GM23338 (cell line): ENCODE results near the gene NEURL1. TPM values are rescaled to one million over a fixed set of nuclear protein-coding genes. Genes with fewer than 3 reads are reported as not detected.

Source experiments
- ATAC-seq: fragments of 200-7000 bp; cut with Tn5 transposase; 3 replicates; pipeline ENCODE4 v1.9.1; 2020
- DNase-seq: peaks from one replicate; pipeline ENCODE4 v3.0.0-alpha.2; 2015; ENCODE audit warnings: low spot score
- H2AFZ ChIP-seq: fragments of 200-600 bp; sonication (generic); 2 replicates; pipeline ENCODE4 v1.8.0; 2016; ENCODE audit warnings: antibody characterized with exemption, mild to moderate bottlenecking, moderate library complexity
- H3F3A ChIP-seq: fragments of 200-600 bp; sonication (generic); replicated peaks from 2 replicates; pipeline ENCODE4 v1.8.0; 2017; ENCODE audit warnings: antibody characterized with exemption, mixed run types, low read depth
- H3K27ac ChIP-seq: fragments of 200-600 bp; sonication (generic); 2 replicates; pipeline ENCODE4 v1.6.1; 2016; ENCODE audit warnings: low read depth
- H3K27me3 ChIP-seq: fragments of 200-600 bp; sonication (generic); 2 replicates; pipeline ENCODE4 v1.8.0; 2016; ENCODE audit warnings: mild to moderate bottlenecking, mixed run types, moderate library complexity; ENCODE audit not compliant: insufficient read depth
- H3K36me3 ChIP-seq: fragments of 200-600 bp; sonication (generic); 2 replicates; pipeline ENCODE4 v1.8.0; 2016; ENCODE audit warnings: mild to moderate bottlenecking; ENCODE audit not compliant: insufficient read depth
- H3K4me1 ChIP-seq: fragments of 200-600 bp; sonication (generic); 2 replicates; pipeline ENCODE4 v1.8.0; 2016; ENCODE audit warnings: mild to moderate bottlenecking, moderate library complexity; ENCODE audit not compliant: insufficient read depth
- H3K4me2 ChIP-seq: fragments of 200-600 bp; sonication (generic); 2 replicates; pipeline ENCODE4 v1.7.1; 2017; ENCODE audit warnings: mixed run types
- H3K4me3 ChIP-seq: fragments of 200-600 bp; sonication (generic); 2 replicates; pipeline ENCODE4 v1.6.1; 2016; ENCODE audit warnings: mixed run types
- H3K79me2 ChIP-seq: fragments of 200-600 bp; sonication (generic); replicated peaks from 2 replicates; pipeline ENCODE4 v1.8.0; 2017; ENCODE audit warnings: mild to moderate bottlenecking; ENCODE audit not compliant: insufficient read depth
- H3K9me2 ChIP-seq: fragments of 200-600 bp; sonication (generic); 2 replicates; pipeline ENCODE4 v1.8.0; 2017; ENCODE audit not compliant: insufficient read depth
- H4K20me1 ChIP-seq: fragments of 200-600 bp; sonication (generic); replicated peaks from 2 replicates; pipeline ENCODE4 v1.8.0; 2017; ENCODE audit warnings: mild to moderate bottlenecking; ENCODE audit not compliant: insufficient read depth
- H3K27ac Mint-ChIP-seq: 2 replicates; pipeline ENCODE4 v1.8.0; 2020; ENCODE audit warnings: inconsistent platforms, mild to moderate bottlenecking, moderate library complexity, mixed read lengths
- H3K27me3 Mint-ChIP-seq: 3 replicates; pipeline ENCODE4 v1.8.0; 2022; ENCODE audit warnings: low read depth, mild to moderate bottlenecking, moderate library complexity, mixed read lengths, inconsistent platforms; ENCODE audit not compliant: insufficient read depth, poor library complexity
- H3K36me3 Mint-ChIP-seq: 3 replicates; pipeline ENCODE4 v1.8.0; 2021; ENCODE audit warnings: low read depth, mild to moderate bottlenecking, inconsistent platforms, moderate library complexity, mixed read lengths
- H3K4me1 Mint-ChIP-seq: 3 replicates; pipeline ENCODE4 v1.8.0; 2020; ENCODE audit warnings: mild to moderate bottlenecking, inconsistent platforms, mixed read lengths
- H3K4me3 Mint-ChIP-seq: 3 replicates; pipeline ENCODE4 v1.8.0; 2021; ENCODE audit warnings: moderate library complexity, mild to moderate bottlenecking, inconsistent platforms, mixed read lengths
- H3K9me3 Mint-ChIP-seq: 3 replicates; pipeline ENCODE4 v1.8.0; 2020; ENCODE audit warnings: moderate library complexity, mild to moderate bottlenecking, inconsistent platforms, mixed read lengths
- CREB1 ChIP-seq: fragments of 250-450 bp; sonication (Bioruptor Pico); IDR thresholded peaks from 2 replicates; pipeline ENCODE4 v1.5.0; 2020; ENCODE audit warnings: low read depth, mild to moderate bottlenecking, moderate library complexity
- EZH2phosphoT487 ChIP-seq: fragments of 200-600 bp; sonication (generic); IDR thresholded peaks from one replicate; pipeline ENCODE4 v1.8.1; 2018; ENCODE audit warnings: antibody characterized with exemption; ENCODE audit not compliant: unreplicated experiment
- JUNB ChIP-seq: IDR thresholded peaks from one replicate; pipeline ENCODE4 v1.6.1; 2016; ENCODE audit warnings: antibody characterized with exemption; ENCODE audit not compliant: unreplicated experiment
- NANOG ChIP-seq: IDR thresholded peaks from 2 replicates; pipeline ENCODE4 v1.6.1; 2016; ENCODE audit warnings: antibody characterized with exemption, borderline replicate concordance
- POLR2AphosphoS5 ChIP-seq: IDR thresholded peaks from 2 replicates; pipeline ENCODE4 v1.6.1; 2016; ENCODE audit warnings: antibody characterized with exemption, low read depth
- STAT1 ChIP-seq: IDR thresholded peaks from one replicate; pipeline ENCODE4 v1.6.1; 2016; ENCODE audit warnings: antibody characterized with exemption; ENCODE audit not compliant: unreplicated experiment
- ZNF114 ChIP-seq: fragments of 250-450 bp; sonication (Bioruptor Pico); IDR thresholded peaks from 2 replicates; pipeline ENCODE4 v1.5.0; 2020; ENCODE audit warnings: mild to moderate bottlenecking, moderate library complexity
- ZNF331 ChIP-seq: fragments of 250-450 bp; sonication (Bioruptor Pico); IDR thresholded peaks from 2 replicates; pipeline ENCODE4 v1.5.0; 2020; ENCODE audit warnings: low read depth, mild to moderate bottlenecking, moderate library complexity
- polyA plus RNA-seq: library from polyadenylated mRNA; unstranded; fragments of >200 nt; fragmentation: Nextera tagmentation; extraction: Ambion mirVana; gene quantifications from 2 replicates; pipeline ENCODE4 v1.2.1, GENCODE V29; 2016
- total RNA-seq: library from RNA; depleted of rRNA; stranded (reverse); fragments of >200 nt; shearing (Covaris generic); gene quantifications from 2 replicates; pipeline ENCODE4 v1.2.3, GENCODE V29; 2014
- TF ChIP-seq, protein P1 (sequence below), 2 experiments: fragments of 200-600 bp in 1 of 2; sonication (generic) in 1 of 2; conservative IDR thresholded peaks; 2 replicates each; pipeline versions ENCODE4 v1.5.1 to v1.6.1; 2016 to 2017; ENCODE audit warnings: antibody characterized with exemption in 2 of 2, low read depth in 2 of 2, mild to moderate bottlenecking in 2 of 2, moderate library complexity in 1 of 2
- TF ChIP-seq, protein P2 (sequence below): IDR thresholded peaks from 2 replicates; pipeline ENCODE4 v1.6.1; 2016; ENCODE audit warnings: antibody characterized with exemption

NEURL1 gene
- total and polyA plus RNA-seq, 2 experiments from 2014 or later = 0.82 to 1.1 TPM

DNA sequence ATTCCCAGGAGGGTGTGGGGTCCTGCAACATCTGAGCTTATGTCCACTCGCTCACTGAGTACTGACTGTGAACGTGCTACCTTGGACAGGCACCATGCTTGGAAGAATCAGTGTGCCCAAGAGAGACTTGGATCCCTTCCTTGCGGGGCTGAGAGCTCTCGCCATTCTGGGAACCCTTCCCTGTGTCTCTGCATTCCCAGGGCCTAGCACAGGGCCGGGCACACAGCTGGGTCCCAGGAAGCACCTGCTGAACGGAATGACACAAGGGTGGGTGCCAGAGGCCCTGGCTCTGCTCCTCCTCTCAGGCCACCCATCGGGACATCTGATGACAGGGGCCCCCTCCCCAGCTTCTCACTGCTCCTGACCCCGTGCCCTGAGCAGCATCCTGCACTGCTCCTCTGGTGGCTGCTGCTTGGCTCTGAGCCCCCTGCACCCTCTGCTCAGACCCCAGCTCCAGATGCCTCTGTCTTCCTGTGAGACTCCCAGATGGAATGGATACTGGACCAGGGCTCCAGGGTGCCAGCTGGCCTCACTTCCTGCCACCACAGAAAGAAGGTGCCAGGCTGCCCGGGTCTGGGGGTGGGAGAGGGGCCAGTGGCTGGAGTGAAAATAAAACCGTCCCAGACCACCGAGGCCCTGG lies 129.6 kb downstream of the NEURL1 start:
- peaks cover 3% of the 10 kb centered on the region for H3K27me3 Mint-ChIP-seq
- TF ChIP-seq, protein P1, sequence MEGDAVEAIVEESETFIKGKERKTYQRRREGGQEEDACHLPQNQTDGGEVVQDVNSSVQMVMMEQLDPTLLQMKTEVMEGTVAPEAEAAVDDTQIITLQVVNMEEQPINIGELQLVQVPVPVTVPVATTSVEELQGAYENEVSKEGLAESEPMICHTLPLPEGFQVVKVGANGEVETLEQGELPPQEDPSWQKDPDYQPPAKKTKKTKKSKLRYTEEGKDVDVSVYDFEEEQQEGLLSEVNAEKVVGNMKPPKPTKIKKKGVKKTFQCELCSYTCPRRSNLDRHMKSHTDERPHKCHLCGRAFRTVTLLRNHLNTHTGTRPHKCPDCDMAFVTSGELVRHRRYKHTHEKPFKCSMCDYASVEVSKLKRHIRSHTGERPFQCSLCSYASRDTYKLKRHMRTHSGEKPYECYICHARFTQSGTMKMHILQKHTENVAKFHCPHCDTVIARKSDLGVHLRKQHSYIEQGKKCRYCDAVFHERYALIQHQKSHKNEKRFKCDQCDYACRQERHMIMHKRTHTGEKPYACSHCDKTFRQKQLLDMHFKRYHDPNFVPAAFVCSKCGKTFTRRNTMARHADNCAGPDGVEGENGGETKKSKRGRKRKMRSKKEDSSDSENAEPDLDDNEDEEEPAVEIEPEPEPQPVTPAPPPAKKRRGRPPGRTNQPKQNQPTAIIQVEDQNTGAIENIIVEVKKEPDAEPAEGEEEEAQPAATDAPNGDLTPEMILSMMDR (conservative IDR thresholded peaks at IDR 0.05; ENCODE audit: low read depth in 2 of 2) = no peak
- TF ChIP-seq, protein P2, sequence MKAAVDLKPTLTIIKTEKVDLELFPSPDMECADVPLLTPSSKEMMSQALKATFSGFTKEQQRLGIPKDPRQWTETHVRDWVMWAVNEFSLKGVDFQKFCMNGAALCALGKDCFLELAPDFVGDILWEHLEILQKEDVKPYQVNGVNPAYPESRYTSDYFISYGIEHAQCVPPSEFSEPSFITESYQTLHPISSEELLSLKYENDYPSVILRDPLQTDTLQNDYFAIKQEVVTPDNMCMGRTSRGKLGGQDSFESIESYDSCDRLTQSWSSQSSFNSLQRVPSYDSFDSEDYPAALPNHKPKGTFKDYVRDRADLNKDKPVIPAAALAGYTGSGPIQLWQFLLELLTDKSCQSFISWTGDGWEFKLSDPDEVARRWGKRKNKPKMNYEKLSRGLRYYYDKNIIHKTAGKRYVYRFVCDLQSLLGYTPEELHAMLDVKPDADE = no peak
- TF ChIP-seq JUNB = no peak

DNA sequence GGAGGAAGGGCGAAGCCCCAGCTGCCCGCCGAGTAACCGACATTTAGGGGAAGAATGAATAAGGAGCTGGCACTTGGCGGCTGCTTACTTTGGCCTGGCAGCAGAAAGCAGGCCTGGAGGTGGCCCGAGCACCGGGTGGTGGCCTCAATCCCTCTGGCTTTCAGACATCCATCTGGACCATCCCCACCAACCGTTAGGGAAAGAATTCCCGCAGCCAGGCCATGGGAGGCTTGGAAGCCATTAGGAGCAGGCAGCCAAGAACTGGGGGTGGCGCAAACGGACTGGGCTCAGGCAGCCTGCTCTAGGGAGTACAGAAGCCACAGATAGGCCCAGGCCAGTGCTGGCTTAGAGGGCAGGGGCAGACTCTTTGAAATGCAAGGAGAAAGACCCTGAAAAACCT lies 132.7 kb downstream of the NEURL1 start:
- Mint-ChIP-seq H3K4me3 (no peak overlapping the region), H3K9me3 (no peaks in the 10 kb centered on the region; the same call in 1 of the 3 replicates), H3K36me3 (peaks cover 2% of the 10 kb centered on the region; the same call in 2 of the 3 replicates), H3K27me3 (peaks cover 1% of the 10 kb centered on the region), H3K27ac (no peak overlapping the region), H3K4me1 (no peaks in the 10 kb centered on the region)
- DNase-seq (no peak), ATAC-seq (no peak)
- no peaks in the 10 kb centered on the region for H3K79me2 ChIP-seq
- H3K4me2 ChIP-seq = no peak overlapping the region
- H3K27me3 ChIP-seq = no peaks in the 10 kb centered on the region
- H3K9me2 ChIP-seq = no peaks in the 10 kb centered on the region
- no peak overlapping the region for H2AFZ ChIP-seq
- no peaks in the 10 kb centered on the region for H3K36me3 ChIP-seq
- no peaks in the 10 kb centered on the region for H3K4me1 ChIP-seq
- H3K27ac ChIP-seq = no peak overlapping the region
- no peaks in the 10 kb centered on the region for H4K20me1 ChIP-seq
- H3F3A ChIP-seq = no peaks in the 10 kb centered on the region
- TF ChIP-seq POLR2AphosphoS5 = no peak
- TF ChIP-seq JUNB = no peak
- no peak for TF ChIP-seq NANOG
- no peak for TF ChIP-seq CREB1 (CRISPR knock-in tag)
- TF ChIP-seq EZH2phosphoT487 = no peak
- TF ChIP-seq ZNF114 (CRISPR knock-in tag) = no peak
- TF ChIP-seq STAT1 = no peak
- TF ChIP-seq, protein P2 = no peak
- no peak for TF ChIP-seq ZNF331
- no peak overlapping the region for H3K4me3 ChIP-seq

More for the DNA sequence above, 129.6 kb downstream of the NEURL1 start:
- Histone ChIP-seq H3K79me2 (no peaks in the 10 kb centered on the region), H4K20me1 (no peaks in the 10 kb centered on the region), H3K4me1 (no peaks in the 10 kb centered on the region), H3K36me3 (no peaks in the 10 kb centered on the region), H3F3A (no peaks in the 10 kb centered on the region), H2AFZ (no peak overlapping the region), H3K27ac (no peak overlapping the region), H3K27me3 (no peaks in the 10 kb centered on the region), H3K4me3 (no peak overlapping the region), H3K4me2 (no peak overlapping the region), H3K9me2 (no peaks in the 10 kb centered on the region)
- ATAC-seq (no peak), DNase-seq (no peak)
- Mint-ChIP-seq H3K4me3 (no peak overlapping the region), H3K27ac (no peak overlapping the region), H3K36me3 (peaks cover 6% of the 10 kb centered on the region), H3K4me1 (no peaks in the 10 kb centered on the region), H3K9me3 (no peaks in the 10 kb centered on the region; the same call in 2 of the 3 replicates)
